Gastroesophageal sphincter (tissue), 4 donors: ENCODE measurements around the gene GYS1. TPM values are rescaled to one million over a fixed set of nuclear protein-coding genes. Genes with fewer than 3 reads are reported as not detected.

Experiments
- ATAC-seq: fragments of 150-250 bp; one replicate; pipeline ENCODE4 v1.9.1; 2016; ENCODE audit warnings: mild to moderate bottlenecking, moderate library complexity
- H3K27ac ChIP-seq, 4 donors: fragments of 200-600 bp; sonication (generic) in 3 of 4; 1 replicate in 3 of 4; 2 replicates in 1 of 4; pipeline ENCODE4 v1.5.1; 2016 to 2019
- H3K27me3 ChIP-seq: fragments of 200-600 bp; sonication (generic); one replicate; pipeline ENCODE4 v1.5.1; 2019
- H3K36me3 ChIP-seq, 2 donors: fragments of 200-600 bp; sonication (generic); one replicate each; pipeline ENCODE4 v1.5.1; 2019; ENCODE audit warnings: control low read depth in 1 of 2
- H3K4me1 ChIP-seq, 3 donors: fragments of 200-600 bp; sonication (generic); 1 replicate in 2 of 3; 2 replicates in 1 of 3; pipeline ENCODE4 v1.5.1; 2016 to 2019; ENCODE audit warnings: control low read depth in 2 of 3
- H3K4me3 ChIP-seq, 2 donors: fragments of 200-600 bp; sonication (generic); one replicate each; pipeline ENCODE4 v1.5.1; 2019; ENCODE audit warnings: mild to moderate bottlenecking in 1 of 2, moderate library complexity in 1 of 2
- H3K9me3 ChIP-seq, 3 donors: fragments of 200-600 bp; sonication (generic); one replicate each; pipeline ENCODE4 v1.5.1; 2017 to 2019; ENCODE audit warnings: control low read depth in 2 of 3
- CTCF ChIP-seq, 4 experiments: fragments of 200-600 bp in 2 of 4; fragments of 450-650 bp in 2 of 4; sonication (generic) in 1 of 4; IDR thresholded peaks; one replicate each; pipeline ENCODE4 v1.5.1; 2017 to 2019; ENCODE audit warnings: antibody characterized with exemption in 4 of 4, mild to moderate bottlenecking in 2 of 4, moderate library complexity in 2 of 4
- EP300 ChIP-seq: sonication (generic); formaldehyde crosslinking; IDR thresholded peaks from one replicate; pipeline ENCODE4 v1.6.1; 2017; ENCODE audit warnings: antibody characterized with exemption, mild to moderate bottlenecking
- POLR2A ChIP-seq, 2 donors: fragments of 450-650 bp; IDR thresholded peaks; one replicate each; pipeline ENCODE4 v1.6.1; 2017; ENCODE audit warnings: antibody characterized with exemption in 2 of 2, mild to moderate bottlenecking in 2 of 2, moderate library complexity in 1 of 2
- POLR2AphosphoS5 ChIP-seq: sonication (generic); formaldehyde crosslinking; IDR thresholded peaks from one replicate; pipeline ENCODE4 v1.6.1; 2017; ENCODE audit warnings: antibody characterized with exemption
- WGBS, 2 donors: methylation state at CpG; one replicate each; pipeline ENCODE4 v1.1.5; 2018; ENCODE audit warnings: low coverage in 1 of 2; 5-methylcytosine and 5-hydroxymethylcytosine counted together
- total RNA-seq, 4 donors: library from RNA; depleted of rRNA; stranded (reverse); fragments of >200 nt; gene quantifications; one replicate each; pipeline ENCODE4 v1.1.0, GENCODE V29; 2016

GYS1 gene
- total RNA-seq, 4 donors from 2014 or later = 22.1 to 44.4 (median 38.5) TPM

GRCh38 chr19:48992581-48993174 lies 431 bp downstream of the GYS1 start:
- Histone ChIP-seq H3K27me3 (no peaks in the 10 kb centered on the region), H3K4me3 (peak overlapping the region; percentile 66 to 81), H3K36me3 (peaks cover 0 to 33% of the 10 kb centered on the region in 2 donors), H3K4me1 (peaks cover 0 to 46% (median 29%) of the 10 kb centered on the region in 3 donors), H3K27ac (peak overlapping the region; percentile 93 to 95 (median 94)), H3K9me3 (no peaks in the 10 kb centered on the region)
- TF ChIP-seq POLR2A (IDR thresholded peaks at IDR 0.05) (no peak), EP300 (no peak), POLR2AphosphoS5 (no peak), CTCF (IDR thresholded peaks at IDR 0.05) (no peak)
- WGBS, 2 donors = 0% methylated on average over 10 of the region's 20 CpGs
- ATAC-seq = peak; percentile 0

- peak; percentile 44 for ATAC-seq
- H3K4me1 ChIP-seq = peaks cover 0 to 46% (median 29%) of the 10 kb centered on the region in 3 donors
- peak overlapping the region; percentile 93 to 95 (median 94) for H3K27ac ChIP-seq
- TF ChIP-seq POLR2AphosphoS5 = peak; percentile 92
- TF ChIP-seq POLR2A (IDR thresholded peaks at IDR 0.05) = peak; percentile 48 to 65
- TF ChIP-seq CTCF (IDR thresholded peaks at IDR 0.05) = no peak
- WGBS, 2 donors = 0 to 22% methylated on average over 2 to 8 of the region's 8 CpGs
- no peaks in the 10 kb centered on the region for H3K27me3 ChIP-seq
- peak overlapping the region; percentile 66 to 81 for H3K4me3 ChIP-seq
- peaks cover 0 to 39% of the 10 kb centered on the region in 2 donors for H3K36me3 ChIP-seq
- no peaks in the 10 kb centered on the region for H3K9me3 ChIP-seq
Observed at GRCh38 chr19:48991873-48992580, 1.1 kb downstream of the GYS1 start.

GRCh38 chr19:48991011-48991609 lies 2.0 kb downstream of the GYS1 start:
- Histone ChIP-seq H3K36me3 (peaks cover 0 to 48% of the 10 kb centered on the region in 2 donors), H3K4me1 (peaks cover 0 to 46% (median 29%) of the 10 kb centered on the region in 3 donors), H3K4me3 (peak overlapping the region in 1 of 2 donors; percentile 66), H3K9me3 (no peaks in the 10 kb centered on the region), H3K27me3 (no peaks in the 10 kb centered on the region), H3K27ac (peak overlapping the region in 3 of 4 donors; percentile 93 to 95 (median 95))
- no peak for ATAC-seq
- TF ChIP-seq EP300 = no peak
- 73 to 100% methylated on average over 1 to 4 of the region's 22 CpGs for WGBS, 2 donors

GRCh38 chr19:48990400-48990799 lies 2.7 kb downstream of the GYS1 start:
- WGBS, 2 donors = 53 to 63% methylated on average over 4 of the region's 4 CpGs
- H3K4me3 ChIP-seq = peak overlapping the region in 1 of 2 donors; percentile 66
- no peak for TF ChIP-seq POLR2AphosphoS5
- TF ChIP-seq POLR2A (IDR thresholded peaks at IDR 0.05) = no peak
- TF ChIP-seq EP300 = no peak
- TF ChIP-seq CTCF (IDR thresholded peaks at IDR 0.05) = no peak

GRCh38 chr19:48989701-48990291 lies 3.3 kb downstream of the GYS1 start:
- WGBS, 2 donors = 80 to 87% methylated on average over 6 to 10 of the region's 17 CpGs
- H3K4me1 ChIP-seq = peaks cover 0 to 37% (median 28%) of the 10 kb centered on the region in 3 donors
- peak overlapping the region in 3 of 4 donors; percentile 43 to 95 (median 46) for H3K27ac ChIP-seq
- no peak for TF ChIP-seq EP300
- TF ChIP-seq CTCF (IDR thresholded peaks at IDR 0.05) = no peak
- no peak for TF ChIP-seq POLR2AphosphoS5
- TF ChIP-seq POLR2A (IDR thresholded peaks at IDR 0.05) = no peak
- peaks cover 0 to 62% of the 10 kb centered on the region in 2 donors for H3K36me3 ChIP-seq
- H3K4me3 ChIP-seq = no peak overlapping the region
- no peaks in the 10 kb centered on the region for H3K27me3 ChIP-seq
- H3K9me3 ChIP-seq = no peaks in the 10 kb centered on the region
- no peak for ATAC-seq

More at GRCh38 chr19:48990400-48990799, 2.7 kb downstream of the GYS1 start:
- Histone ChIP-seq H3K36me3 (peaks cover 0 to 56% of the 10 kb centered on the region in 2 donors), H3K9me3 (no peaks in the 10 kb centered on the region), H3K27ac (peak overlapping the region in 3 of 4 donors; percentile 43 to 95 (median 46)), H3K27me3 (no peaks in the 10 kb centered on the region), H3K4me1 (peaks cover 0 to 43% (median 29%) of the 10 kb centered on the region in 3 donors)
- ATAC-seq = no peak
